ENCODE measurements around the gene SYNE3.

DNA sequence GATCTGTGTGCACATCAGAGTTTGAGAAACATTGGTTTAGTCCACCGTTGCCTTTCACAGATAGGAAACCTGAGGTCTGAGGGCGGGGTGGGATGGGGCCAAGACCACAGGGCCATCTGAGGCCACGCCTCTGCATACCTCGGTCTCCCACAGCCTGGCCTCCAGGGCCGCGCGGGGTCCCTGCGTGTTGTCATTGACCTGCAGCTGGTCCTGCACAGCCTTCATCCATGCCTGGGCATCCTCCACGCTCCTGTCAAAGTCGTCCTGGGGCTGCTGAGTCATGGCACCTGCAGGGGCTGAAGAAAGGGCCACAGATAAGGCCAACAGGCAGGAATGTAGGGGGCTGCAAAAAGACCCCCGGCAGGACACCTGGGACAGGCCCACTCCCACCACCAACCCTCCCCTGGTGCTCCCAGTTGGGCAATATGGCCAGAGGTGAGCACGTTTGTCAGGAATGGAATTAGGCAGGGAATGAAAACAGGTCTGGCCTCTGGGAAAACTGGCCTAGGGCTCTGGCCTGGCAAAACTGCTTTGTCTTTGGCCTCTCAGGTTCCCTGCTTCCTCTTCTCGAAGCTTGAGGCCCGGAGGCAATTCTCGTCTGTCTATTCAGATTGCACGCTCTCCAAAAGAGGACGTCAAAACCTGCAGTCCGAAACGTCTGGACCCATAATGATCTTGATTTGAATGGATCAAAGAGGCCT lies 40.8 kb downstream of the SYNE3 start:
- TF ChIP-seq, protein P1, sequence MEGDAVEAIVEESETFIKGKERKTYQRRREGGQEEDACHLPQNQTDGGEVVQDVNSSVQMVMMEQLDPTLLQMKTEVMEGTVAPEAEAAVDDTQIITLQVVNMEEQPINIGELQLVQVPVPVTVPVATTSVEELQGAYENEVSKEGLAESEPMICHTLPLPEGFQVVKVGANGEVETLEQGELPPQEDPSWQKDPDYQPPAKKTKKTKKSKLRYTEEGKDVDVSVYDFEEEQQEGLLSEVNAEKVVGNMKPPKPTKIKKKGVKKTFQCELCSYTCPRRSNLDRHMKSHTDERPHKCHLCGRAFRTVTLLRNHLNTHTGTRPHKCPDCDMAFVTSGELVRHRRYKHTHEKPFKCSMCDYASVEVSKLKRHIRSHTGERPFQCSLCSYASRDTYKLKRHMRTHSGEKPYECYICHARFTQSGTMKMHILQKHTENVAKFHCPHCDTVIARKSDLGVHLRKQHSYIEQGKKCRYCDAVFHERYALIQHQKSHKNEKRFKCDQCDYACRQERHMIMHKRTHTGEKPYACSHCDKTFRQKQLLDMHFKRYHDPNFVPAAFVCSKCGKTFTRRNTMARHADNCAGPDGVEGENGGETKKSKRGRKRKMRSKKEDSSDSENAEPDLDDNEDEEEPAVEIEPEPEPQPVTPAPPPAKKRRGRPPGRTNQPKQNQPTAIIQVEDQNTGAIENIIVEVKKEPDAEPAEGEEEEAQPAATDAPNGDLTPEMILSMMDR (IDR thresholded peaks at IDR 0.05; ENCODE audit: insufficient read depth, low read depth, low read length): no peak
- TF ChIP-seq EZH2 (IDR thresholded peaks at IDR 0.05; ENCODE audit: insufficient read depth, low read length): no peak

Data from astrocyte (in vitro differentiated cells and primary cell).